HEK293T (cell line): Measurements from ENCODE around the gene TMEM169.

ENCODE experiments used
- CTCF ChIA-PET: fragments of 350-600 bp; formaldehyde crosslinking; extraction: SDS; loops from one replicate; lab custom pipeline; 2021; ENCODE audit warnings: antibody characterized with exemption, inconsistent platforms; lab: Yijun Ruan, JAX
- POLR2A ChIA-PET: fragments of 350-600 bp; formaldehyde crosslinking; extraction: SDS; loops from one replicate; lab custom pipeline; 2020; ENCODE audit warnings: antibody characterized with exemption, inconsistent platforms; lab: Yijun Ruan, JAX
- DNase-seq: peaks from one replicate; pipeline ENCODE4 v3.0.0; 2012; ENCODE audit warnings: mixed read lengths; ENCODE audit errors: extremely low spot score
- ARNT ChIP-seq: fragments of 450-650 bp; IDR thresholded peaks from 2 replicates; pipeline ENCODE4 v1.6.1; 2017; ENCODE audit warnings: mild to moderate bottlenecking
- BHLHE40 ChIP-seq: fragments of 450-650 bp; IDR thresholded peaks from 2 replicates; pipeline ENCODE4 v1.6.1; 2016; ENCODE audit warnings: mild to moderate bottlenecking, moderate library complexity, borderline replicate concordance
- CTBP1 ChIP-seq: fragments of 450-650 bp; IDR thresholded peaks from 2 replicates; pipeline ENCODE4 v1.6.1; 2016; ENCODE audit warnings: borderline replicate concordance
- ELF4 ChIP-seq: fragments of 450-650 bp; IDR thresholded peaks from 2 replicates; pipeline ENCODE4 v1.6.1; 2017; ENCODE audit warnings: antibody characterized with exemption
- FOXA1 ChIP-seq: fragments of 450-650 bp; IDR thresholded peaks from 2 replicates; pipeline ENCODE4 v1.6.1; 2016; ENCODE audit warnings: mild to moderate bottlenecking
- FOXK2 ChIP-seq: fragments of 450-650 bp; IDR thresholded peaks from 2 replicates; pipeline ENCODE4 v1.6.1; 2016; ENCODE audit warnings: mild to moderate bottlenecking
- FOXM1 ChIP-seq: fragments of 450-650 bp; IDR thresholded peaks from 2 replicates; pipeline ENCODE4 v1.6.1; 2017; ENCODE audit warnings: mild to moderate bottlenecking, borderline replicate concordance
- HDGF ChIP-seq: fragments of 450-650 bp; IDR thresholded peaks from 2 replicates; pipeline ENCODE4 v1.6.1; 2017; ENCODE audit warnings: antibody characterized with exemption, borderline replicate concordance
- L3MBTL2 ChIP-seq: fragments of 450-650 bp; conservative IDR thresholded peaks from 2 replicates; pipeline ENCODE4 v1.6.1; 2016; ENCODE audit warnings: mild to moderate bottlenecking
- LEF1 ChIP-seq: fragments of 450-650 bp; IDR thresholded peaks from 2 replicates; pipeline ENCODE4 v1.6.1; 2017; ENCODE audit warnings: mild to moderate bottlenecking, borderline replicate concordance
- NFRKB ChIP-seq: fragments of 450-650 bp; IDR thresholded peaks from 2 replicates; pipeline ENCODE4 v1.6.1; 2016; ENCODE audit warnings: mild to moderate bottlenecking, moderate library complexity
- PKNOX1 ChIP-seq: fragments of 450-650 bp; IDR thresholded peaks from 2 replicates; pipeline ENCODE4 v1.6.1; 2016
- SP1 ChIP-seq: fragments of 450-650 bp; IDR thresholded peaks from 2 replicates; pipeline ENCODE4 v1.6.1; 2017
- SUZ12 ChIP-seq: fragments of 450-650 bp; IDR thresholded peaks from 2 replicates; pipeline ENCODE4 v1.6.1; 2016; ENCODE audit warnings: mild to moderate bottlenecking
- TARDBP ChIP-seq: fragments of 450-650 bp; IDR thresholded peaks from 2 replicates; pipeline ENCODE4 v1.6.1; 2016
- ZNF384 ChIP-seq: fragments of 450-650 bp; IDR thresholded peaks from 2 replicates; pipeline ENCODE4 v1.6.1; 2016

The TMEM169 gene

DNA sequence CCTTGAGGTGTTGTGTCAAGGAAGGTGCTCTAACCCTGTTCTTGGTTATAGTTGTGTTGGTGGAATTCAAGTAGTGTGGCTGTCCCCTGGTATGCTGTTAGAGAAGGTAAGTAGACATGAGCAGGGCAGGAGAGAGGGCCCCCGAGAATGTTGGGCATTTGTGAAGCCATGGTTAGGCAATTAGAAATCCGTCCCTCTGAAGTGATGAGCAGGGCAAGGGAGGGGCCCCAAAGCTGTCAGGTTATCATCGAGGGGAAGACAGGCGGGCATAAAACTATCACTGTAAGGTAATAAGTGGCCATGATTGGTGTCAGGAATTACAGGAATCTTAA, 32.6 kb downstream of the TMEM169 start:
- CTCF ChIA-PET: interaction anchor here (0.6 to 1.1 kb wide), 10 partner anchors 9 to 1271 kb away, joined by 3 to 10 read pairs (median 3); no protein-coding TSS in a partner anchor
- no peak for DNase-seq
- POLR2A ChIA-PET: interaction anchor here (0.9 kb wide), 1 partner anchor 53 kb away, joined by 3 read pairs; no protein-coding TSS in a partner anchor
- TF ChIP-seq SUZ12 (no peak), L3MBTL2 (0 out of 2 replicates have a peak, but pooled peaks have one; percentile 7)

DNA sequence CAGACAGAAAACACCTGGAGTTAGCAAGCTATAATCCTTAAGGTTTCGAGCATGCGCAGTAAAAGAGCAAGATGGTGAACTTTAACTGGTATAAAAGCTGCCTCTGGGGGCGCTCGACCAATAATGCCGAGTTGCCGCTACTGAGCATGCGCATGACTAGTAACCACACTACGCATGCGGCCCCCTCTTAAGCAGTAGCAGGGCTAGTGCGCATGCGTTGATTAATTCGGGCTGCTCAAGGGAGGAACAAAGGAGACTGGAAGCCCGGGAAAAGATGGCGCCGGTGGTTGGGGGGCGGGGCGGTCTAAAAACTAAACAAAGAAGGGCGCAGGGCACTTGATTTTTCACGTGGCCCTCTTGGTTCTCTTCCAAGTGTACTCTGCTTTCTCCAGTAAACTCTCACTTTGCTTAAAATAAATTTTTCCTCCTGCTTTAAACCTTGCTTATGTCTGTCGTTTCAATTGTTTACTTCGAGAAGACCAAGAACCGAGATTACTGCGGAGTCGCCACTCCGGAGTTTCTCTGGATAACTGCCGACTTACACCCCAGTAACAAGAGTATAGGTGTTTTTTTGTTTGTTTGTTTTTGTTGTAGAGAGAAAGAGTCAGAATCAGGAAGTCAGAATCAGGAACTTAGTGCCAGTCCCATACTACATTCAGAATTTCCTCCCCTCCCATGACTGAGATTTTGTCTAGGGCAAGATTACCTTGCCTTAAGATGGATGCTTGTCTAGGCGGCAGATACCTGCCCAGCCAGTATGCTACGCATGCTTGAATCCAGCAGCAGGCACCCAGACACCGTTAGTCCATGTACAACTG, 33.2 kb downstream of the TMEM169 start:
- DNase-seq: peak; percentile 98
- ChIA-PET POLR2A (interaction anchor here (0.9 kb wide), 1 partner anchor 52 kb away, joined by 3 read pairs; no protein-coding TSS in a partner anchor), CTCF (interaction anchor here (0.6 to 1.1 kb wide), 10 partner anchors 8 to 1270 kb away, joined by 3 to 10 read pairs (median 3); no protein-coding TSS in a partner anchor)
- no peak for TF ChIP-seq ELF4
- TF ChIP-seq SP1: no peak
- peak; percentile 49; the same call in 1 of the 2 replicates for TF ChIP-seq NFRKB
- no peak for TF ChIP-seq FOXM1
- no peak for TF ChIP-seq TARDBP
- 0 out of 2 replicates have a peak, but pooled peaks have one; percentile 5 for TF ChIP-seq L3MBTL2

GRCh38 chr2:216116418-216116817, 34.7 kb downstream of the TMEM169 start:
- CTCF ChIA-PET: no interaction called here
- POLR2A ChIA-PET: no interaction called here
- no peak for TF ChIP-seq ELF4
- no peak for TF ChIP-seq FOXK2
- no peak for TF ChIP-seq HDGF
- TF ChIP-seq FOXA1: no peak
- TF ChIP-seq NFRKB: no peak
- no peak for TF ChIP-seq LEF1
- TF ChIP-seq SUZ12: no peak
- TF ChIP-seq SP1: no peak
- TF ChIP-seq CTBP1: no peak
- TF ChIP-seq L3MBTL2: no peak
- no peak for TF ChIP-seq ZNF384
- no peak for TF ChIP-seq FOXM1
- no peak for TF ChIP-seq TARDBP
- no peak for TF ChIP-seq BHLHE40
- TF ChIP-seq PKNOX1: no peak
- no peak for TF ChIP-seq ARNT
- no peak for DNase-seq

DNA sequence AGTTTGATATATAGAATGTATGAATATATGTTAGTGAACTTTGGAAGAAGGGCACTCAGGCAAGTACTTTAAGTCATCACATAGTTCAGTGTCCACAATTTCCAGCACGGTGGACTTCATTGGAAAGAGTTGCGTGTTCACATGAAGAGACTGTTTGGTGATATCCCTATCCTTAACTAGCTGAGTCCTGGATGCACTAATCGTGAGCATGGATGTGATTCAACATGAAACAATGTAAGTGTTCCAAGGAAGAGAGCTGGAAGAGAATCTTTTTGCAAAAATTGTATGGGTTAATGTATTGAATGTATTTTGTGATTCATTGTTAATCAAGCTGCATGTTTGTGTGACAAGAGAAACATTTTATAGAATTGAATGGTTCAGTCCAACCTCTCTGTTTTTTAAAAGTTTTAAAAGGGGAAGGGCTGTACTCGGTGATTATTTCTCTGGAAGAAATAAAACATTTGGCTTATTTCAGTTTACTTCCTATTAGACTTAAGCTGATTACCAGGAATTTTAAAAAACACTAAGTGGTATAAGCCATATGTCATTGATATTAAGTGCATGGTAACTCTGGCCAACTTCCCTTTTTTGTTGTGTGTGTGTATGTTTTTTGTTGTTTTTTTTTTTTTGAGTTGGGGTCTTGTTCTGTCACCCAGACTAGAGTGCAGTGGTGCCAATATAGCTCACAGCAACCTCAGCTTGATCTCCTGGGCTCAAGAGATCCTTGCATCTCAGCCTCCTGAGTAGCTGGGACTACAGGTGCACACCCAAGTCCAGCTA, 36.0 kb downstream of the TMEM169 start:
- DNase-seq: no peak
- TF ChIP-seq FOXK2 (no peak), L3MBTL2 (no peak), SUZ12 (no peak), CTBP1 (no peak), ARNT (no peak), ELF4 (no peak)
- POLR2A ChIA-PET: no interaction called here
- CTCF ChIA-PET: no interaction called here

- POLR2A ChIA-PET: no interaction called here
- CTCF ChIA-PET: no interaction called here
- DNase-seq: no peak
- TF ChIP-seq CTBP1 (no peak), ARNT (no peak), FOXK2 (no peak), SUZ12 (no peak), LEF1 (no peak)
Measured at GRCh38 chr2:216118474-216118873, 36.8 kb downstream of the TMEM169 start.

GRCh38 chr2:216119146-216119545, 37.4 kb downstream of the TMEM169 start:
- ChIA-PET POLR2A (no interaction called here), CTCF (no interaction called here)
- DNase-seq: no peak
- TF ChIP-seq NFRKB: no peak
- no peak for TF ChIP-seq CTBP1
- TF ChIP-seq LEF1: no peak
- no peak for TF ChIP-seq TARDBP
- TF ChIP-seq HDGF: no peak
- TF ChIP-seq FOXM1: no peak
- TF ChIP-seq SUZ12: no peak
- TF ChIP-seq PKNOX1: no peak
- no peak for TF ChIP-seq ELF4
- TF ChIP-seq BHLHE40: no peak
- TF ChIP-seq SP1: no peak
- no peak for TF ChIP-seq FOXK2
- TF ChIP-seq L3MBTL2: no peak
- TF ChIP-seq FOXA1: no peak
- TF ChIP-seq ARNT: no peak
- no peak for TF ChIP-seq ZNF384
